HG03159 (cell line): ENCODE data around the gene POU3F1.

Source experiments
- ATAC-seq: cut with Tn5 transposase; IDR thresholded peaks from one replicate; pipeline ENCODE4 v1.9.1; 2021; ENCODE audit warnings: mild to moderate bottlenecking, moderate library complexity; ENCODE audit not compliant: unreplicated experiment

POU3F1 gene

GRCh38 chr1:38006008-38006828, 40.4 kb downstream of the POU3F1 start:
- ATAC-seq: no peak

- ATAC-seq: no peak
Observed at GRCh38 chr1:38005195-38006007, 41.2 kb downstream of the POU3F1 start, which contains the start of gene FHL3. FHL3 (minus strand) TSS chr1:38005514; CDS start chr1:37999412, 6,102 bp downstream.

- no peak for ATAC-seq
Observed at GRCh38 chr1:38004284-38005108, 42.1 kb downstream of the POU3F1 start.

- ATAC-seq: no peak
Observed at GRCh38 chr1:38003261-38004250, 43.0 kb downstream of the POU3F1 start.

GRCh38 chr1:38000529-38001455, 45.8 kb downstream of the POU3F1 start:
- ATAC-seq: no peak

- no peak for ATAC-seq
Observed at GRCh38 chr1:38000233-38000528, 46.4 kb downstream of the POU3F1 start.

- ATAC-seq: no peak
Observed at GRCh38 chr1:37999430-38000232, 47.0 kb downstream of the POU3F1 start.

- no peak for ATAC-seq
Observed at GRCh38 chr1:37998913-37999429, 47.6 kb downstream of the POU3F1 start.

- no peak for ATAC-seq
Observed at GRCh38 chr1:37998089-37998808, 48.3 kb downstream of the POU3F1 start.

GRCh38 chr1:37997256-37998088, 49.1 kb downstream of the POU3F1 start:
- no peak for ATAC-seq

GRCh38 chr1:37995751-37996345, 50.7 kb downstream of the POU3F1 start:
- no peak for ATAC-seq

GRCh38 chr1:37994886-37995566, 51.6 kb downstream of the POU3F1 start:
- ATAC-seq: no peak
